NCI-H2171 treated with DMSO at 0.1 percent for 48 hours (cell line): ENCODE results near the gene DUSP23.

Experiments used
- DNase-seq: peaks from one replicate; lab custom pipeline; 2025; lab: John Stamatoyannopoulos, UW

Gene DUSP23

GRCh38 chr1:159786465-159786864, 5.7 kb downstream of the DUSP23 start:
- DNase-seq, result no peak

GRCh38 chr1:159786966-159787365, 6.2 kb downstream of the DUSP23 start:
- no peak for DNase-seq

- no peak for DNase-seq
These were observed 9.6 kb downstream of the DUSP23 start for GRCh38 chr1:159790237-159790917.

GRCh38 chr1:159791031-159791430, 10.3 kb downstream of the DUSP23 start:
- no peak for DNase-seq

- peak; percentile 13 for DNase-seq
These were observed 10.7 kb downstream of the DUSP23 start for GRCh38 chr1:159791461-159791860.

GRCh38 chr1:159795534-159795933, 14.8 kb downstream of the DUSP23 start:
- DNase-seq, result no peak

GRCh38 chr1:159798893-159799292, 18.1 kb downstream of the DUSP23 start:
- peak; percentile 83 for DNase-seq

- DNase-seq, result no peak
These were observed 18.8 kb downstream of the DUSP23 start for GRCh38 chr1:159799446-159799985.

GRCh38 chr1:159800177-159800930, 19.6 kb downstream of the DUSP23 start:
- DNase-seq, result no peak

GRCh38 chr1:159802111-159802510, 21.3 kb downstream of the DUSP23 start, which contains the start of gene FCRL6:
Gene FCRL6 (plus strand): TSS chr1:159802360. CDS start chr1:159802425, 65 bp downstream.
- DNase-seq, result no peak

GRCh38 chr1:159803956-159804689, 23.4 kb downstream of the DUSP23 start:
- no peak for DNase-seq

GRCh38 chr1:159804924-159805323, 24.2 kb downstream of the DUSP23 start:
- no peak for DNase-seq

- no peak for DNase-seq
These were observed 35.2 kb downstream of the DUSP23 start for GRCh38 chr1:159815926-159816325.

- DNase-seq, result peak; percentile 89
These were observed 36.7 kb downstream of the DUSP23 start for GRCh38 chr1:159817276-159818041.

GRCh38 chr1:159821171-159821867, 40.6 kb downstream of the DUSP23 start:
- DNase-seq, result peak; percentile 66

- DNase-seq, result peak; percentile 99
These were observed 42.6 kb downstream of the DUSP23 start for GRCh38 chr1:159823406-159823805.

GRCh38 chr1:159825564-159825963, 44.8 kb downstream of the DUSP23 start:
- no peak for DNase-seq

- DNase-seq, result no peak
These were observed 45.8 kb downstream of the DUSP23 start, which contains the start of gene SLAMF8 for GRCh38 chr1:159826441-159827101. Gene SLAMF8 (plus strand): TSS chr1:159826873. CDS start chr1:159826899, 26 bp downstream.

GRCh38 chr1:159827102-159827490, 46.3 kb downstream of the DUSP23 start:
- no peak for DNase-seq

GRCh38 chr1:159827549-159827948, 46.8 kb downstream of the DUSP23 start:
- no peak for DNase-seq
